PFSK-1 (cell line): Measurements from ENCODE around the gene POP5.

Source experiments
- FOXP2 ChIP-seq: optimal IDR thresholded peaks from 2 replicates; pipeline ENCODE3; 2011; ENCODE audit warnings: borderline replicate concordance, control low read depth, inconsistent platforms; ENCODE audit not compliant: insufficient read depth; ENCODE audit errors: extremely low read length, extremely low read depth
- POLR2AphosphoS5 ChIP-seq: IDR thresholded peaks from 2 replicates; pipeline ENCODE4 v1.6.1; 2012; ENCODE audit warnings: low read depth, mild to moderate bottlenecking, control low read depth, low read length, moderate library complexity
- SIN3A ChIP-seq: IDR thresholded peaks from 2 replicates; pipeline ENCODE4 v1.6.1; 2012; ENCODE audit warnings: mild to moderate bottlenecking, low read length, moderate library complexity, borderline replicate concordance; ENCODE audit not compliant: insufficient read depth
- TAF1 ChIP-seq: IDR thresholded peaks from 2 replicates; pipeline ENCODE4 v1.6.1; 2012; ENCODE audit warnings: low read length, control low read depth, borderline replicate concordance; ENCODE audit not compliant: insufficient read depth
- TF ChIP-seq, protein P1 (sequence below), 2 experiments: IDR thresholded peaks; 2 replicates each; pipeline versions ENCODE4 v1.6.1 to v1.8.0; 2011 to 2012; ENCODE audit warnings: low read depth in 2 of 2, low read length in 2 of 2, control low read depth in 1 of 2, inconsistent platforms in 1 of 2, mild to moderate bottlenecking in 1 of 2, moderate library complexity in 1 of 2; ENCODE audit not compliant: insufficient read depth in 1 of 2

Gene POP5

DNA sequence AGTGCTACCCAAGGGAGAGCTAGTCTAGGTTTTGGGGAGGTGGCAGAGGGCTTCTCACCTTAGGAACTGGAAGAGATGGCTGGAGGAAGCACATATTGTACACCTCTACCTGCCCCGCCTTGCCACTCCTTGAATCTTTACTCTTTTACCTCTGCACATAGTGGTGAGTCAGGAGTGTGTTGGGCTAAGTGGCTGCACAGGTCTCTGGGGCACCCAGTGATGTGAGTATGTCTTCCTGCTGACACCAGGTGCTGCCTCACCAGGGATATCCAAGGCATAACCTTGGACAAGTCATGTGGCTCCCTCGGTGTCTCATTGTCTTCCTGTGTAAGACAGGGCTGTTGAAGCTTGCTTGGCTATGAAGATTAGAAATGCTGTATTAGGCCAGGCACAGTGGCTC, 39.4 kb upstream of the POP5 start:
- no peak for TF ChIP-seq FOXP2
- TF ChIP-seq, protein P1, sequence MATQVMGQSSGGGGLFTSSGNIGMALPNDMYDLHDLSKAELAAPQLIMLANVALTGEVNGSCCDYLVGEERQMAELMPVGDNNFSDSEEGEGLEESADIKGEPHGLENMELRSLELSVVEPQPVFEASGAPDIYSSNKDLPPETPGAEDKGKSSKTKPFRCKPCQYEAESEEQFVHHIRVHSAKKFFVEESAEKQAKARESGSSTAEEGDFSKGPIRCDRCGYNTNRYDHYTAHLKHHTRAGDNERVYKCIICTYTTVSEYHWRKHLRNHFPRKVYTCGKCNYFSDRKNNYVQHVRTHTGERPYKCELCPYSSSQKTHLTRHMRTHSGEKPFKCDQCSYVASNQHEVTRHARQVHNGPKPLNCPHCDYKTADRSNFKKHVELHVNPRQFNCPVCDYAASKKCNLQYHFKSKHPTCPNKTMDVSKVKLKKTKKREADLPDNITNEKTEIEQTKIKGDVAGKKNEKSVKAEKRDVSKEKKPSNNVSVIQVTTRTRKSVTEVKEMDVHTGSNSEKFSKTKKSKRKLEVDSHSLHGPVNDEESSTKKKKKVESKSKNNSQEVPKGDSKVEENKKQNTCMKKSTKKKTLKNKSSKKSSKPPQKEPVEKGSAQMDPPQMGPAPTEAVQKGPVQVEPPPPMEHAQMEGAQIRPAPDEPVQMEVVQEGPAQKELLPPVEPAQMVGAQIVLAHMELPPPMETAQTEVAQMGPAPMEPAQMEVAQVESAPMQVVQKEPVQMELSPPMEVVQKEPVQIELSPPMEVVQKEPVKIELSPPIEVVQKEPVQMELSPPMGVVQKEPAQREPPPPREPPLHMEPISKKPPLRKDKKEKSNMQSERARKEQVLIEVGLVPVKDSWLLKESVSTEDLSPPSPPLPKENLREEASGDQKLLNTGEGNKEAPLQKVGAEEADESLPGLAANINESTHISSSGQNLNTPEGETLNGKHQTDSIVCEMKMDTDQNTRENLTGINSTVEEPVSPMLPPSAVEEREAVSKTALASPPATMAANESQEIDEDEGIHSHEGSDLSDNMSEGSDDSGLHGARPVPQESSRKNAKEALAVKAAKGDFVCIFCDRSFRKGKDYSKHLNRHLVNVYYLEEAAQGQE (IDR thresholded peaks at IDR 0.05; ENCODE audit: insufficient read depth in 1 of 2, low read depth in 2 of 2, low read length in 2 of 2): no peak
- no peak for TF ChIP-seq TAF1
- TF ChIP-seq SIN3A: no peak

DNA sequence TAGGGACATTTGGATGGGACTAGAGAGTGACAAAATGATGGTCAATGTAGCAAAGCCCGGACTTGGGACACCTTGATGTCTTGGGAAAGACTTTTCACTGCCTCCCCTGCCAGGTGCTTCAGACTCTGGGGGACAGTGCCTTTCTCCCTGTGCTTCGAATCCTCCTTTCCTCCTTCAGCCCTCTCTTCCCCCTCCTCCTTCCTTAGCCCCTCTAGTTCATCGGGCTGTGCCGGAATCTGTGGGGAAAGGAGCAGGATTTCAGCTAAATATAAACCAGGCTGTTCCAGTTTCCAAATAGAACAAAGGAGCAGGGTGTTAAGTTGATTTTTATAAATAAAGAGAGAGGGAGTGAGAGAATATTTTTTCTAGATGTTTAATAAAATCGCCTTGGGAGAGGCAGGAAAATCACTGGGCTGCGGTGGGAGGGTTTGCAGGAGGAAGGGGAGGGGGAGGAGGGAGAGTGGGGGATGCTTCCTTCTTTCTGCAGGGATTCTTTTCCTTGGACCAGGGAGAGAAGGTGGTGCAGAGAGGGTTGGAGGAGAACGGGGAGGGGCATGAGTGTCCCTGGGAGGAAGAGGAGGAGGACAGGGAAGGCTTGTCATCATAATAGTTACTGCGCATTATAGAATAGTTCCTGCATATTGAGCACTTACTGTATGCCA, 37.9 kb upstream of the POP5 start:
- TF ChIP-seq, protein P1 (IDR thresholded peaks at IDR 0.05; ENCODE audit: insufficient read depth in 1 of 2, low read depth in 2 of 2, low read length in 2 of 2): no peak
- TF ChIP-seq FOXP2 (no peak), SIN3A (no peak)

DNA sequence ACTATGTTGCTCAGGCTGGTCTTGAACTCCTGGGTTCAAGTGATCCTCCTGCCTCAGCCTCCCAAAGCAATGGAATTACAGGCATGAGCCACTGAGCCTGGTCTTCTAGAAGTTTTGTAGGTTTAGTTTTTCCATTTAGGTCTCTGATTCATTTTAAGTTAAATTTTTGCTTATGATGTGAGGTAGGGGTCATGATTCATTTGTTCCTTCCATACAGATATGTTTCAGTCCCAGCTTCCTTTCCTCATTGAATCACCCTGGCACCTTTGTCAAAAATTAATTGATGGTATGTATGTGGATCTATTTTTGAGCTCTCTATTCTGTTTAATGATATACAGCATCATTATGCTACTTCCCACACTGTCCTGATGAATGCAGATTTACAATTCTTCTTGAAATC, 33.6 kb upstream of the POP5 start:
- no peak for TF ChIP-seq POLR2AphosphoS5
- no peak for TF ChIP-seq SIN3A
- TF ChIP-seq, protein P1 (IDR thresholded peaks at IDR 0.05; ENCODE audit: insufficient read depth in 1 of 2, low read depth in 2 of 2, low read length in 2 of 2): no peak
- no peak for TF ChIP-seq TAF1
- no peak for TF ChIP-seq FOXP2

DNA sequence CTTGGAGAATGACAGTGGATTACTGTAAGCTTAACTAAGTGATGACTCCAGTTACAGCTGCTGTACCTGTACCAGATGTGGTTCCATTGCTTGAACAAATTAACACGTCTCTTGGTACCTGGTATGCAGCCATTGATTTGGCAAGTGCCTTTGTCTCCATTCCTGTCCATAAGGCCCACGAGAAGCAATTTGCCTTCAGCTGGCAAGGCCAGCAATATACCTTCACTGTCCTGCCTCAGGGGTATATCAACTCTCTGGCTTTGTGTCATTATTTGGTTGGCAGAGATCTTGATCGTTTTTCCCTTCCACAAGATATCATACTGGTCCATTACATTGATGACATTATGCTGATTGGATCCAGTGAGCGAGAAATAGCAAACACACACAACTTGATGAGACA, 29.4 kb upstream of the POP5 start:
- no peak for TF ChIP-seq FOXP2
- no peak for TF ChIP-seq TAF1
- TF ChIP-seq, protein P1 (IDR thresholded peaks at IDR 0.05; ENCODE audit: insufficient read depth in 1 of 2, low read depth in 2 of 2, low read length in 2 of 2): no peak
- TF ChIP-seq SIN3A: no peak
- TF ChIP-seq POLR2AphosphoS5: no peak
